RWPE2 (cell line): ENCODE measurements around the gene TMEM185B.

Experiments used
- ATAC-seq: fragments of 200-7000 bp; cut with Tn5 transposase; 3 replicates; pipeline ENCODE4 v1.9.1; 2021; ENCODE audit warnings: low read depth
- DNase-seq: peaks from one replicate; pipeline ENCODE4 v3.0.0-alpha.2; 2020; ENCODE audit warnings: low spot score
- H3K27ac ChIP-seq: fragments of 450-650 bp; 2 replicates; pipeline ENCODE4 v1.5.1; 2017; ENCODE audit warnings: mild to moderate bottlenecking; ENCODE audit not compliant: poor library complexity, severe bottlenecking
- H3K27me3 ChIP-seq: fragments of 250-450 bp; sonication (Bioruptor Pico); 2 replicates; pipeline ENCODE4 v1.5.1; 2021; ENCODE audit warnings: mild to moderate bottlenecking, moderate library complexity; ENCODE audit not compliant: insufficient read depth, poor library complexity, severe bottlenecking
- H3K36me3 ChIP-seq: fragments of 250-450 bp; sonication (Bioruptor Pico); 2 replicates; pipeline ENCODE4 v1.5.1; 2020; ENCODE audit warnings: low read depth, mild to moderate bottlenecking, moderate library complexity
- H3K4me1 ChIP-seq: fragments of 250-450 bp; sonication (Bioruptor Pico); 2 replicates; pipeline ENCODE4 v1.5.1; 2021; ENCODE audit warnings: mild to moderate bottlenecking, moderate library complexity; ENCODE audit not compliant: insufficient read depth, poor library complexity, severe bottlenecking
- H3K4me3 ChIP-seq: fragments of 250-450 bp; sonication (Bioruptor Pico); 2 replicates; pipeline ENCODE4 v1.5.1; 2021; ENCODE audit warnings: mild to moderate bottlenecking, moderate library complexity; ENCODE audit not compliant: severe bottlenecking
- H3K9me3 ChIP-seq: fragments of 250-450 bp; sonication (Bioruptor Pico); 2 replicates; pipeline ENCODE4 v1.5.1; 2021; ENCODE audit warnings: mild to moderate bottlenecking, moderate library complexity; ENCODE audit not compliant: severe bottlenecking
- TF ChIP-seq, protein P1 (sequence below): fragments of 450-650 bp; IDR thresholded peaks from one replicate; pipeline ENCODE4 v1.5.1; 2017; ENCODE audit warnings: mild to moderate bottlenecking, moderate library complexity; ENCODE audit not compliant: poor library complexity, severe bottlenecking

Gene TMEM185B

DNA sequence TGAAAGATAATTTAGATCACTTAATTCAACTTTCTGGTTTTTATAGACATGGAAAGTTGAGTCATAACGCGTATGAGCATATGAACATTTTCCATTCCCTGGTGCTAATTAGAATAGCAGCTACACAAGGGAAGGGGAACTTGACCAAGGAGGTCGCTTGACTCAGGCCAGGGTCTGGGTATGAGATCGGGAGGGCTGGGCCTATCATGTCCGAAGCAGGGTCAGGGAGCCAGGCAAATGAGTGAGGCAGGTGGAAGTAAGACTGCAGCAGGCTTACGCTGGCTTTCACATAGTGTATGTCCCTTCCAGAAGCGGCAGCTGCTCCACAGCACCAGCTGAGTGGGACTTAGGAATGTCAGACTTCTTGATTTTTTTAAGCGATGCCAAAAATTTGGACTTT is 44.1 kb upstream of the TMEM185B start:
- Histone ChIP-seq H3K4me3 (no peak overlapping the region), H3K27ac (no peak overlapping the region), H3K36me3 (peaks cover 23% of the 10 kb centered on the region), H3K9me3 (peaks cover 2% of the 10 kb centered on the region), H3K4me1 (peaks cover 2% of the 10 kb centered on the region), H3K27me3 (no peaks in the 10 kb centered on the region)
- ATAC-seq (no peak), DNase-seq (no peak)
- TF ChIP-seq, protein P1, sequence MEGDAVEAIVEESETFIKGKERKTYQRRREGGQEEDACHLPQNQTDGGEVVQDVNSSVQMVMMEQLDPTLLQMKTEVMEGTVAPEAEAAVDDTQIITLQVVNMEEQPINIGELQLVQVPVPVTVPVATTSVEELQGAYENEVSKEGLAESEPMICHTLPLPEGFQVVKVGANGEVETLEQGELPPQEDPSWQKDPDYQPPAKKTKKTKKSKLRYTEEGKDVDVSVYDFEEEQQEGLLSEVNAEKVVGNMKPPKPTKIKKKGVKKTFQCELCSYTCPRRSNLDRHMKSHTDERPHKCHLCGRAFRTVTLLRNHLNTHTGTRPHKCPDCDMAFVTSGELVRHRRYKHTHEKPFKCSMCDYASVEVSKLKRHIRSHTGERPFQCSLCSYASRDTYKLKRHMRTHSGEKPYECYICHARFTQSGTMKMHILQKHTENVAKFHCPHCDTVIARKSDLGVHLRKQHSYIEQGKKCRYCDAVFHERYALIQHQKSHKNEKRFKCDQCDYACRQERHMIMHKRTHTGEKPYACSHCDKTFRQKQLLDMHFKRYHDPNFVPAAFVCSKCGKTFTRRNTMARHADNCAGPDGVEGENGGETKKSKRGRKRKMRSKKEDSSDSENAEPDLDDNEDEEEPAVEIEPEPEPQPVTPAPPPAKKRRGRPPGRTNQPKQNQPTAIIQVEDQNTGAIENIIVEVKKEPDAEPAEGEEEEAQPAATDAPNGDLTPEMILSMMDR, result no peak

DNA sequence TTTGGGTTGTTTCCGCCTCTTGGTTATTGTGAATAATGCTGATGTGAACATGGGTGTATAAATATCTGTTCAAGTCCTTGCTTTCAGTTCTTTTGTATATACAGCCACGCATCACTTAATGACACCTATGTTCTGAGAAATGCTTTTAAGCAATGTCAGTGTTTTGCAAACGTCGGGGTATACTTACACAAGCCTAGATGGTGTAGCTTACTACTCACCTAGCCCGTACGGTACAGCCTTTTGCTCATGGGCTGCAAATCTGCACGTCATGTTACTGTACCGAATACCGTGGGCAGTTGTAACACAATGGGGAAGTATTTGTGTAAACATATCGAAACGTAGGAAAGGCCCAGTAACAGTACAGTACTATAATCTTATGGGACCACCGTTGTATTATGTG is 41.8 kb upstream of the TMEM185B start:
- TF ChIP-seq, protein P1, result no peak
- H3K9me3 ChIP-seq, result peaks cover 2% of the 10 kb centered on the region
- DNase-seq, result no peak
- H3K4me1 ChIP-seq, result peaks cover 5% of the 10 kb centered on the region
- no peak overlapping the region for H3K4me3 ChIP-seq
- H3K27me3 ChIP-seq, result no peaks in the 10 kb centered on the region
- no peak for ATAC-seq
- peaks cover 17% of the 10 kb centered on the region for H3K36me3 ChIP-seq
- H3K27ac ChIP-seq, result no peak overlapping the region

DNA sequence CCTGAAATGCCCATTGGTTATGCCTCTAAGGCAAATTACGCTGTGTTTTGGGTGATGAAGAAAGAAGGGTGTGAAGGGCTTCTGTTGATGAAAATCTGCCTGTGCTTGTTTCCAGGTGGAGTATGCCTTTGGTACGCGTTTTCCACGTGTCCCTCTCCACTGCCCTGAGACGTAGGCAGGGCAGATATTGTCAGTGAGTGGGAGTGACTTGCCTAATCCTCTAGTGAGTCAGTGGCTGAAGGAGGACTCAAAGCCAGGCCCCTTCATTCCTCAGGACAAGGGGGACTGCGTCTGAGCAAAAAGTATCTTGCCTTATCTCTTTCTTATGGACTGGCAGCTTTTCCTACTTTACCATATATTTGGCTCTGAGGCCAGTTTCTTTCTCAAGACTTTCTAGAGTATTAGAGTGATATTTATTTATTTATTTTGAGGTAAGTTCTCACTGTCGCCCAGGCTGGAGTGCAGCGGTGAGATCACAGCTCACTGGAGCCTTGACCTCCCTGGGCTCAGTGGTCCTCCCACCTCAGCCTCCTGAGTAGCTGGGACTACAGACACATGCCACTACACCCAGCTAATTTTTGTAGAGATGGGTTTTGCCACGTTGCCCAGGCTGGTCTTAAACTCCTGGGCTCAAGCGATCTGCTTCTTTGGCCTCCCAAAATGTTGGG is 39.7 kb upstream of the TMEM185B start:
- H3K4me3 ChIP-seq, result no peak overlapping the region
- TF ChIP-seq, protein P1, result no peak

DNA sequence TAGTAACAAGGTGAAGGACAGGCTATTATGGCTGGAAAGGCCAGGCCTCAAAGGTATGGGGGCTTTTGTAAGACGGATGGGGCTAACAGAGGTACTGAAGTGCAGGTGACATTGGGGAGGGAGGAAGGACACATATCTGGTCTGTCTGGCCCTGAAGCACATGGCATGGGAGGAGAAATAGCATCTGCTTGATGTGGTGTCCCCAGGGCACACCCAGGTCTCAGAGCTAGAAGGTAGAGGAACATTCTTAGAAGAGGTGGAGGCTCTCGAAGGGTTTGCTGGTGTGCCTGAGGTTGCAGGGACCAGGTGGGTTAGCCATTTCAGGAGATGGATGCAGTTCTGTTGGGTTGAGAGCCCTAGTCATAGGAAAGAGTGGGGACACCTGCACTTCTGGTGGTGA is 39.0 kb upstream of the TMEM185B start:
- peak overlapping the region; percentile 18 for H3K27ac ChIP-seq
- TF ChIP-seq, protein P1, result no peak
- no peak for DNase-seq
- H3K27me3 ChIP-seq, result no peaks in the 10 kb centered on the region
- H3K4me1 ChIP-seq, result peaks cover 7% of the 10 kb centered on the region
- H3K36me3 ChIP-seq, result peaks cover 9% of the 10 kb centered on the region; the same call in 1 of the 2 replicates
- no peak for ATAC-seq
- no peak overlapping the region for H3K4me3 ChIP-seq
- no peaks in the 10 kb centered on the region for H3K9me3 ChIP-seq

More for the DNA sequence above, 39.7 kb upstream of the TMEM185B start:
- Histone ChIP-seq H3K27me3 (no peaks in the 10 kb centered on the region), H3K4me1 (peaks cover 5% of the 10 kb centered on the region), H3K27ac (peak overlapping the region; percentile 18), H3K36me3 (peaks cover 2% of the 10 kb centered on the region; the same call in 1 of the 2 replicates), H3K9me3 (no peaks in the 10 kb centered on the region)
- DNase-seq (no peak), ATAC-seq (peak; percentile 80)

DNA sequence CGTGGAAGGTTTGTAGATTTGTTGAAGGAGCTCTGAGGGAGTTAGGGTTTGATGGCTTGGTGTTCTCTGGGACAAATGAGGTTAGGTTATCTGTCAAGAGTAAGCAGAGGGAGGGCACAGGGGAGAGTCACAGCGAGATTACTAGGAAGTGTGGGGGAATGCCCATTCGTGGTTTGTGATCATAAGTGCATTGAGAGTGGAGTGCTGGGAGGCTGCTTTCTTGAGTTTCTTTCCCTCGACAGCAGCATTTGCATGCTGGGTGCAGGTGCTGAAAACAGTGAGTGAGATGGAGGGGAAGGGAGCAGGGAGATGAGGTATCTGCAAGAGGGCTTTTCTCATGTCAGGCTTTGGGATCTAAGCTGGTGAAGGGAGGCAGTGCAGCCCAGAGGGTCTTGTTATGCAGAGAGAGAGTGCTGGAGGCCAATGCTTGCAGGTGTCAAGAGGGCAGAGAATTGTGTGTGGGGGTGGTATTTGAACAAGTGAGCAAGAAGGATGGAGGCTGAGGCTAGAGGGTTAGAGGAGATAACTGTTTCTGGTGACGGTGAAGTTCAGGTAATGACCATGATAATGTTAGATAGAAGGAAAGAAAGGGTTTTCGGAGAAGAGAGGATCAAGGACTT is 38.3 kb upstream of the TMEM185B start:
- Histone ChIP-seq H3K27ac (no peak overlapping the region), H3K9me3 (no peaks in the 10 kb centered on the region), H3K36me3 (peaks cover 16% of the 10 kb centered on the region; the same call in 1 of the 2 replicates), H3K4me3 (no peak overlapping the region), H3K4me1 (peaks cover 7% of the 10 kb centered on the region), H3K27me3 (no peaks in the 10 kb centered on the region)
- no peak for DNase-seq
- no peak for ATAC-seq
- TF ChIP-seq, protein P1, result no peak
